Measurements from ENCODE around the gene NTN1.
A peak's percentile ranks its signal among the peaks of the same experiment; 100 is the strongest.

Gene NTN1

GRCh38 chr17:9021158-9021991 lies at the start of gene NTN1:
Gene NTN1, plus strand, starts transcription at chr17:9021510. Its CDS starts 864 bp downstream, at chr17:9022374.
- peak within 1 kb of the TSS; percentile 63 for H3K4me2 ChIP-seq (ENCODE audit: low read depth, low read length, poor library complexity, severe bottlenecking)
- no peaks in the 10 kb centered on the region for H3K9me3 ChIP-seq (ENCODE audit: insufficient read depth, low read length)
- no peaks in the 10 kb centered on the region for H3F3A ChIP-seq (ENCODE audit: insufficient read depth)
- no peaks in the 10 kb centered on the region for H4K20me1 ChIP-seq (ENCODE audit: low read depth, low read length)
- H2AFZ ChIP-seq (ENCODE audit: low read depth, low read length, severe bottlenecking), result peak within 1 kb of the TSS; percentile 68
- H3K79me2 ChIP-seq (ENCODE audit: insufficient read depth, low read length), result no peaks in the 10 kb centered on the region
- H3K9ac ChIP-seq (ENCODE audit: low read length), result peak within 1 kb of the TSS; percentile 44
- H3K36me3 ChIP-seq (ENCODE audit: low read length), result no peaks in the 10 kb centered on the region
- no peaks in the 10 kb centered on the region for H3K27me3 ChIP-seq (ENCODE audit: low read length)
- TF ChIP-seq CTCF (IDR thresholded peaks at IDR 0.05; ENCODE audit: insufficient read depth, low read length, poor library complexity, severe bottlenecking) (no peak), EZH2phosphoT487 (conservative IDR thresholded peaks at IDR 0.05; ENCODE audit: low read length) (no peak)
- H3K4me3 ChIP-seq (ENCODE audit: insufficient read depth, low read length, poor library complexity, severe bottlenecking), result peak within 1 kb of the TSS; percentile 63
- H3K9me2 ChIP-seq (replicated peaks; ENCODE audit: insufficient read depth, low read length), result no peaks in the 10 kb centered on the region
- H3K27ac ChIP-seq (ENCODE audit: low read depth, low read length), result no peak within 1 kb of the TSS

- no peaks in the 10 kb centered on the region for H4K20me1 ChIP-seq (ENCODE audit: low read depth, low read length)
- H3K4me3 ChIP-seq (ENCODE audit: insufficient read depth, low read length, poor library complexity, severe bottlenecking), result no peak overlapping the region
- no peaks in the 10 kb centered on the region for H3K27me3 ChIP-seq (ENCODE audit: low read length)
- no peaks in the 10 kb centered on the region for H3K79me2 ChIP-seq (ENCODE audit: insufficient read depth, low read length)
- H3K9ac ChIP-seq (ENCODE audit: low read length), result no peak overlapping the region
- H3F3A ChIP-seq (ENCODE audit: insufficient read depth), result no peaks in the 10 kb centered on the region
- H3K36me3 ChIP-seq (ENCODE audit: low read length), result no peaks in the 10 kb centered on the region
- no peaks in the 10 kb centered on the region for H3K9me3 ChIP-seq (ENCODE audit: insufficient read depth, low read length)
- H3K27ac ChIP-seq (ENCODE audit: low read depth, low read length), result no peak overlapping the region
- no peak for TF ChIP-seq EZH2phosphoT487 (conservative IDR thresholded peaks at IDR 0.05; ENCODE audit: low read length)
- no peak for TF ChIP-seq CTCF (IDR thresholded peaks at IDR 0.05; ENCODE audit: insufficient read depth, low read length, poor library complexity, severe bottlenecking)
- no peak overlapping the region for H3K4me2 ChIP-seq (ENCODE audit: low read depth, low read length, poor library complexity, severe bottlenecking)
- H3K9me2 ChIP-seq (replicated peaks; ENCODE audit: insufficient read depth, low read length), result no peaks in the 10 kb centered on the region
- H2AFZ ChIP-seq (ENCODE audit: low read depth, low read length, severe bottlenecking), result no peak overlapping the region
Observed at GRCh38 chr17:8975091-8975725, 46.1 kb upstream of the NTN1 start.

- H3K9ac ChIP-seq (ENCODE audit: low read length), result no peak overlapping the region
Observed at GRCh38 chr17:8976638-8977037, 44.7 kb upstream of the NTN1 start.

More at GRCh38 chr17:8976638-8977037, 44.7 kb upstream of the NTN1 start:
- Histone ChIP-seq H4K20me1 (ENCODE audit: low read depth, low read length) (no peaks in the 10 kb centered on the region), H3K27me3 (ENCODE audit: low read length) (no peaks in the 10 kb centered on the region), H3F3A (ENCODE audit: insufficient read depth) (no peaks in the 10 kb centered on the region), H3K9me3 (ENCODE audit: insufficient read depth, low read length) (no peaks in the 10 kb centered on the region), H2AFZ (ENCODE audit: low read depth, low read length, severe bottlenecking) (no peak overlapping the region), H3K79me2 (ENCODE audit: insufficient read depth, low read length) (no peaks in the 10 kb centered on the region), H3K27ac (ENCODE audit: low read depth, low read length) (no peak overlapping the region), H3K4me2 (ENCODE audit: low read depth, low read length, poor library complexity, severe bottlenecking) (no peak overlapping the region), H3K4me3 (ENCODE audit: insufficient read depth, low read length, poor library complexity, severe bottlenecking) (no peak overlapping the region), H3K9me2 (replicated peaks; ENCODE audit: insufficient read depth, low read length) (no peaks in the 10 kb centered on the region), H3K36me3 (ENCODE audit: low read length) (no peaks in the 10 kb centered on the region)
- TF ChIP-seq CTCF (IDR thresholded peaks at IDR 0.05; ENCODE audit: insufficient read depth, low read length, poor library complexity, severe bottlenecking) (no peak), EZH2phosphoT487 (conservative IDR thresholded peaks at IDR 0.05; ENCODE audit: low read length) (no peak)

Data from SU-DHL-6 (cell line).